SK-N-SH treated with all-trans-retinoic acid at 6 μM for 48 hours (cell line): ENCODE results near the gene FAM234B.
A peak's percentile ranks its signal among the peaks of the same experiment; 100 is the strongest.

ENCODE experiments used
- ARNTL ChIP-seq: fragments of 450-650 bp; formaldehyde crosslinking; IDR thresholded peaks from 2 replicates; pipeline ENCODE4 v1.5.0; 2020; ENCODE audit warnings: low read depth, mild to moderate bottlenecking, moderate library complexity, borderline replicate concordance
- ESRRG ChIP-seq: fragments of 250-450 bp; sonication (Bioruptor Pico); IDR thresholded peaks from 2 replicates; pipeline ENCODE4 v1.6.1; 2021; ENCODE audit warnings: mild to moderate bottlenecking
- GLIS3 ChIP-seq: fragments of 250-450 bp; sonication (Bioruptor Pico); IDR thresholded peaks from 2 replicates; pipeline ENCODE4 v1.5.0; 2020; ENCODE audit warnings: mild to moderate bottlenecking, moderate library complexity
- ISL1 ChIP-seq: fragments of 250-450 bp; sonication (Bioruptor Pico); IDR thresholded peaks from 2 replicates; pipeline ENCODE4 v2.1.2; 2022; ENCODE audit warnings: mild to moderate bottlenecking, moderate library complexity
- PATZ1 ChIP-seq: fragments of 250-450 bp; sonication (Bioruptor Pico); IDR thresholded peaks from 2 replicates; pipeline ENCODE4 v1.8.0; 2020; ENCODE audit warnings: mild to moderate bottlenecking, moderate library complexity, borderline replicate concordance
- RARB ChIP-seq: fragments of 250-450 bp; sonication (Bioruptor Pico); IDR thresholded peaks from 2 replicates; pipeline ENCODE4 v1.8.0; 2021; ENCODE audit warnings: mild to moderate bottlenecking, moderate library complexity
- TCF4 ChIP-seq: fragments of 250-450 bp; sonication (Bioruptor Pico); IDR thresholded peaks from 2 replicates; pipeline ENCODE4 v1.8.0; 2021; ENCODE audit warnings: mild to moderate bottlenecking, moderate library complexity, borderline replicate concordance
- TOX ChIP-seq: fragments of 250-450 bp; sonication (Bioruptor Pico); IDR thresholded peaks from 2 replicates; pipeline ENCODE4 v1.8.0; 2021; ENCODE audit warnings: mild to moderate bottlenecking, moderate library complexity, borderline replicate concordance
- ZC3H10 ChIP-seq: fragments of 250-450 bp; sonication (Bioruptor Pico); IDR thresholded peaks from 2 replicates; pipeline ENCODE4 v1.5.1; 2021; ENCODE audit warnings: mild to moderate bottlenecking, moderate library complexity
- ZFP3 ChIP-seq: fragments of 250-450 bp; sonication (Bioruptor Pico); IDR thresholded peaks from 2 replicates; pipeline ENCODE4 v1.5.0; 2020; ENCODE audit warnings: mild to moderate bottlenecking, moderate library complexity
- ZFP30 ChIP-seq: fragments of 450-650 bp; formaldehyde crosslinking; IDR thresholded peaks from 2 replicates; pipeline ENCODE4 v1.5.0; 2022; ENCODE audit warnings: mild to moderate bottlenecking, moderate library complexity
- ZNF565 ChIP-seq: fragments of 450-650 bp; formaldehyde crosslinking; conservative IDR thresholded peaks from 2 replicates; pipeline ENCODE4 v1.5.0; 2020; ENCODE audit warnings: low read depth, mild to moderate bottlenecking, moderate library complexity
- TF ChIP-seq, protein P1 (sequence below): fragments of 250-450 bp; sonication (Bioruptor Pico); IDR thresholded peaks from 2 replicates; pipeline ENCODE4 v1.5.1; 2020; ENCODE audit warnings: low read depth, mild to moderate bottlenecking, moderate library complexity
- TF ChIP-seq, protein P2 (sequence below): fragments of 250-450 bp; sonication (Bioruptor Pico); IDR thresholded peaks from 2 replicates; pipeline ENCODE4 v1.8.0; 2021; ENCODE audit warnings: low read depth, mild to moderate bottlenecking, moderate library complexity, borderline replicate concordance

DNA sequence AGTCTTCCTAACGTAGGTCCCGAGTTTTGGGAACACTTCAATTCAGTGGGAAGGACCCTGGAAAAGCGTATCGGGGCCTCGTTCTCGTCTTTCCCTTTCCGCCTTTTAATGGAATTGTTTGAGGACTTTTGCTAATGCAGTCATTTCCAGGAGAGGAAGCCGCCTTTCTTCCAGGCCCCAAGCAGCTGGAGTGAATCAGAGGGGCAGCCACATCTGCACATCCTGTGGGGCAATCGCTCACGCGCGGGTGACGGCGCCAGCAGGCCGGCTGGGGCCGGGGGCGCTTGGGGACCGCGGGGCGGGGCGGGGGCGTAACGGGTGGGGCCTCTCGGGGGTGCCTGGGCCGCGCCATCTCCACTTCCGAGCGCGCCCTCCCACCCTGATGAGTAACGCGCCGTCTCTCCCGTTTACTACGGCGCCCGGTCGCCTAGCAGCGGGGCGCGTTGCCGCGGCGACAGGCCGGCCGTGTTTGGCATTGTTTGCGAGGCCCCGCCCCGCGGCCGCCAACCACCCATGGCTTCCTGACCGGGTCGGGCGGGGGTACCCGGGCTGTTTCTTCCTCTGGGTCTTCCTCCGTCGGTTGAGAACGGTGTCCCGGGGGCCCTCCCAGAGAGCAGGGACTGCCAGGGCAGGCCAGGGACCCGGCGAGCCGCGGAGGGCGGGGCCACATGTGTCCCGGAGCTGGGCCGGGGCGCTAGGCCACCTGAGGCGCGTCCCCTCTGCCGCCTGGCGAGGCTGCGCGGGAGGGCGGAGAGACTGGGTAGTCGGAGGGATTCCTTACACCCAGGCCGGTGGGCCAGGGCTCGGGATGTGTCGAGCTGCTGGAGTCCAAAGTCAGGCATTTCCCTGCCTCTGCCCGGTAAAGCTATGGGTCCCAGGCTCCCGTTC, 56.9 kb downstream of the FAM234B start:
- TF ChIP-seq ZC3H10 (no peak), ZFP30 (CRISPR knock-in tag) (no peak), ESRRG (CRISPR knock-in tag) (no peak), PATZ1 (CRISPR knock-in tag) (peak; percentile 45; the same call in 1 of the 2 replicates), TOX (CRISPR knock-in tag) (no peak), TCF4 (CRISPR knock-in tag) (no peak), ZFP3 (CRISPR knock-in tag) (0 out of 2 replicates have a peak, but pooled peaks have one; percentile 15), ARNTL (no peak), RARB (CRISPR knock-in tag) (no peak), GLIS3 (CRISPR knock-in tag) (no peak), ZNF565 (CRISPR knock-in tag) (no peak), ISL1 (CRISPR knock-in tag) (no peak)
- TF ChIP-seq, protein P1, sequence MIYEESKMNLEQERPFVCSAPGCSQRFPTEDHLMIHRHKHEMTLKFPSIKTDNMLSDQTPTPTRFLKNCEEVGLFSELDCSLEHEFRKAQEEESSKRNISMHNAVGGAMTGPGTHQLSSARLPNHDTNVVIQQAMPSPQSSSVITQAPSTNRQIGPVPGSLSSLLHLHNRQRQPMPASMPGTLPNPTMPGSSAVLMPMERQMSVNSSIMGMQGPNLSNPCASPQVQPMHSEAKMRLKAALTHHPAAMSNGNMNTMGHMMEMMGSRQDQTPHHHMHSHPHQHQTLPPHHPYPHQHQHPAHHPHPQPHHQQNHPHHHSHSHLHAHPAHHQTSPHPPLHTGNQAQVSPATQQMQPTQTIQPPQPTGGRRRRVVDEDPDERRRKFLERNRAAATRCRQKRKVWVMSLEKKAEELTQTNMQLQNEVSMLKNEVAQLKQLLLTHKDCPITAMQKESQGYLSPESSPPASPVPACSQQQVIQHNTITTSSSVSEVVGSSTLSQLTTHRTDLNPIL (CRISPR knock-in tag): no peak
- TF ChIP-seq, protein P2, sequence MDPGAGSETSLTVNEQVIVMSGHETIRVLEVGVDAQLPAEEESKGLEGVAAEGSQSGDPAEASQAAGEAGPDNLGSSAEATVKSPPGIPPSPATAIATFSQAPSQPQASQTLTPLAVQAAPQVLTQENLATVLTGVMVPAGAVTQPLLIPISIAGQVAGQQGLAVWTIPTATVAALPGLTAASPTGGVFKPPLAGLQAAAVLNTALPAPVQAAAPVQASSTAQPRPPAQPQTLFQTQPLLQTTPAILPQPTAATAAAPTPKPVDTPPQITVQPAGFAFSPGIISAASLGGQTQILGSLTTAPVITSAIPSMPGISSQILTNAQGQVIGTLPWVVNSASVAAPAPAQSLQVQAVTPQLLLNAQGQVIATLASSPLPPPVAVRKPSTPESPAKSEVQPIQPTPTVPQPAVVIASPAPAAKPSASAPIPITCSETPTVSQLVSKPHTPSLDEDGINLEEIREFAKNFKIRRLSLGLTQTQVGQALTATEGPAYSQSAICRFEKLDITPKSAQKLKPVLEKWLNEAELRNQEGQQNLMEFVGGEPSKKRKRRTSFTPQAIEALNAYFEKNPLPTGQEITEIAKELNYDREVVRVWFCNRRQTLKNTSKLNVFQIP: no peak
